HepG2 (cell line): ENCODE data around the gene PPP2R2D. TPM values are rescaled to one million over a fixed set of nuclear protein-coding genes. Genes with fewer than 3 reads are reported as not detected.
A peak's percentile ranks its signal among the peaks of the same experiment; 100 is the strongest.

Source experiments
- CEBPG ChIP-seq: IDR thresholded peaks from 2 replicates; pipeline ENCODE4 v1.6.1; 2016
- ETV6 ChIP-seq: sonication (generic); formaldehyde crosslinking; conservative IDR thresholded peaks from 2 replicates; pipeline ENCODE4 v1.4.0; 2020; ENCODE audit warnings: missing genetic modification reagents
- GATAD1 ChIP-seq: IDR thresholded peaks from 2 replicates; pipeline ENCODE4 v1.6.1; 2016; ENCODE audit warnings: missing genetic modification reagents, missing compliant biosample characterization
- HNF4G ChIP-seq, 2 experiments: sonication (generic) in 1 of 2; formaldehyde crosslinking in 1 of 2; IDR thresholded peaks; 2 replicates each; pipeline versions ENCODE4 v1.4.0 to v1.6.1; 2011 to 2020; ENCODE audit warnings: borderline replicate concordance in 2 of 2, low read depth in 2 of 2, mild to moderate bottlenecking in 2 of 2, low read length in 1 of 2, missing genetic modification reagents in 1 of 2, moderate library complexity in 1 of 2
- IRF2 ChIP-seq: IDR thresholded peaks from 2 replicates; pipeline ENCODE4 v1.6.1; 2018; ENCODE audit warnings: missing genetic modification reagents, missing compliant biosample characterization
- MAZ ChIP-seq, 2 experiments: sonication (generic) in 1 of 2; formaldehyde crosslinking in 1 of 2; IDR thresholded peaks; 2 replicates each; pipeline versions ENCODE4 v1.5.0 to v1.6.1; 2012 to 2020; ENCODE audit warnings: low read depth in 2 of 2, mild to moderate bottlenecking in 2 of 2, borderline replicate concordance in 1 of 2, improper control_type of control experiment in 1 of 2, low read length in 1 of 2, missing genetic modification reagents in 1 of 2, moderate library complexity in 1 of 2
- MIER2 ChIP-seq: IDR thresholded peaks from 2 replicates; pipeline ENCODE4 v1.6.1; 2016; ENCODE audit warnings: missing biosample characterization, missing genetic modification reagents
- NR2F1 ChIP-seq, 2 experiments: fragments of 450-650 bp in 1 of 2; formaldehyde crosslinking in 1 of 2; IDR thresholded peaks; 2 replicates each; pipeline versions ENCODE4 v1.5.0 to v1.6.1; 2016 to 2020; ENCODE audit warnings: mild to moderate bottlenecking in 1 of 2, missing compliant biosample characterization in 1 of 2, missing genetic modification reagents in 1 of 2, moderate library complexity in 1 of 2
- PAF1 ChIP-seq: IDR thresholded peaks from 2 replicates; pipeline ENCODE4 v1.6.1; 2016; ENCODE audit warnings: missing genetic modification reagents, missing compliant biosample characterization
- PTBP1 ChIP-seq: fragments of 200-400 bp; formaldehyde crosslinking; IDR thresholded peaks from 2 replicates; pipeline ENCODE4 v1.6.1; 2018; ENCODE audit warnings: low read length, low read depth; ENCODE audit not compliant: poor library complexity, severe bottlenecking
- SP2 ChIP-seq: sonication (generic); formaldehyde crosslinking; IDR thresholded peaks from 2 replicates; pipeline ENCODE4 v1.5.1; 2020; ENCODE audit warnings: mild to moderate bottlenecking, missing genetic modification reagents
- TARDBP ChIP-seq: sonication (generic); formaldehyde crosslinking; IDR thresholded peaks from 2 replicates; pipeline ENCODE4 v1.8.0; 2022; ENCODE audit warnings: mild to moderate bottlenecking, missing genetic modification reagents
- THAP11 ChIP-seq: IDR thresholded peaks from 2 replicates; pipeline ENCODE4 v1.6.1; 2016; ENCODE audit warnings: missing biosample characterization, missing genetic modification reagents
- ZNF10 ChIP-seq: sonication (generic); formaldehyde crosslinking; IDR thresholded peaks from 2 replicates; pipeline ENCODE4 v1.4.0; 2020; ENCODE audit warnings: mild to moderate bottlenecking, low read depth, missing genetic modification reagents, borderline replicate concordance
- ZNF160 ChIP-seq: sonication (generic); formaldehyde crosslinking; IDR thresholded peaks from 2 replicates; pipeline ENCODE4 v1.8.0; 2022; ENCODE audit warnings: mild to moderate bottlenecking, inconsistent platforms, missing genetic modification reagents
- ZNF230 ChIP-seq: sonication (generic); formaldehyde crosslinking; IDR thresholded peaks from 2 replicates; pipeline ENCODE4 v1.4.0; 2020; ENCODE audit warnings: mild to moderate bottlenecking, missing genetic modification reagents
- ZNF251 ChIP-seq: sonication (generic); formaldehyde crosslinking; IDR thresholded peaks from 2 replicates; pipeline ENCODE4 v1.9.0; 2021; ENCODE audit warnings: mild to moderate bottlenecking, missing genetic modification reagents
- ZNF34 ChIP-seq: sonication (generic); formaldehyde crosslinking; IDR thresholded peaks from 2 replicates; pipeline ENCODE4 v1.4.0; 2020; ENCODE audit warnings: mild to moderate bottlenecking, missing genetic modification reagents, borderline replicate concordance
- ZNF777 ChIP-seq: sonication (generic); formaldehyde crosslinking; IDR thresholded peaks from 2 replicates; pipeline ENCODE4 v1.4.0; 2020; ENCODE audit warnings: missing genetic modification reagents
- polyA plus RNA-seq, 8 experiments: library from polyadenylated mRNA; depleted of rRNA in 3 of 8; stranded (reverse) in 7 of 8; unstranded in 1 of 8; fragments of >200 nt; fragmentation: Illumina TruSeq in 4 of 8; extraction: Trizol in 4 of 8; gene quantifications; 2 replicates each; pipeline versions ENCODE4 v1.2.1 to v1.2.3, GENCODE V29; 2011 to 2016; ENCODE audit warnings: low read depth in 4 of 8, missing spikeins in 1 of 8, mixed read lengths in 1 of 8; ENCODE audit not compliant: insufficient read depth in 1 of 8
- total RNA-seq, 5 experiments: library from RNA; depleted of rRNA; stranded (reverse); fragments of >200 nt; fragmentation: Illumina TruSeq; extraction: Trizol; gene quantifications; 2 replicates each; pipeline ENCODE4 v1.2.3, GENCODE V29; 2016; ENCODE audit warnings: low read depth in 1 of 5
- TF ChIP-seq, protein P1 (sequence below): sonication (generic); formaldehyde crosslinking; IDR thresholded peaks from 2 replicates; pipeline ENCODE4 v1.9.0; 2021; ENCODE audit warnings: missing genetic modification reagents, borderline replicate concordance
- TF ChIP-seq, protein P2 (sequence below): IDR thresholded peaks from 2 replicates; pipeline ENCODE4 v1.6.1; 2018; ENCODE audit warnings: missing genetic modification reagents, mild to moderate bottlenecking, missing compliant biosample characterization
- TF ChIP-seq, protein P3 (sequence below): sonication (generic); formaldehyde crosslinking; conservative IDR thresholded peaks from 2 replicates; pipeline ENCODE4 v1.4.0; 2020; ENCODE audit warnings: missing genetic modification reagents
- TF ChIP-seq, protein P4 (sequence below): sonication (generic); formaldehyde crosslinking; IDR thresholded peaks from 2 replicates; pipeline ENCODE4 v1.4.0; 2020; ENCODE audit warnings: missing genetic modification reagents; ENCODE audit errors: not compliant biosample characterization
- TF ChIP-seq, protein P5 (sequence below): sonication (generic); formaldehyde crosslinking; IDR thresholded peaks from 2 replicates; pipeline ENCODE4 v1.4.0; 2020; ENCODE audit warnings: missing genetic modification reagents, low read depth, mild to moderate bottlenecking, borderline replicate concordance

Gene PPP2R2D
- total and polyA plus RNA-seq, 2 of the 13 experiments (the other 11 are each of a cell fraction or from before 2014, with no cell fraction given) = 32.7 to 33.2 TPM

DNA sequence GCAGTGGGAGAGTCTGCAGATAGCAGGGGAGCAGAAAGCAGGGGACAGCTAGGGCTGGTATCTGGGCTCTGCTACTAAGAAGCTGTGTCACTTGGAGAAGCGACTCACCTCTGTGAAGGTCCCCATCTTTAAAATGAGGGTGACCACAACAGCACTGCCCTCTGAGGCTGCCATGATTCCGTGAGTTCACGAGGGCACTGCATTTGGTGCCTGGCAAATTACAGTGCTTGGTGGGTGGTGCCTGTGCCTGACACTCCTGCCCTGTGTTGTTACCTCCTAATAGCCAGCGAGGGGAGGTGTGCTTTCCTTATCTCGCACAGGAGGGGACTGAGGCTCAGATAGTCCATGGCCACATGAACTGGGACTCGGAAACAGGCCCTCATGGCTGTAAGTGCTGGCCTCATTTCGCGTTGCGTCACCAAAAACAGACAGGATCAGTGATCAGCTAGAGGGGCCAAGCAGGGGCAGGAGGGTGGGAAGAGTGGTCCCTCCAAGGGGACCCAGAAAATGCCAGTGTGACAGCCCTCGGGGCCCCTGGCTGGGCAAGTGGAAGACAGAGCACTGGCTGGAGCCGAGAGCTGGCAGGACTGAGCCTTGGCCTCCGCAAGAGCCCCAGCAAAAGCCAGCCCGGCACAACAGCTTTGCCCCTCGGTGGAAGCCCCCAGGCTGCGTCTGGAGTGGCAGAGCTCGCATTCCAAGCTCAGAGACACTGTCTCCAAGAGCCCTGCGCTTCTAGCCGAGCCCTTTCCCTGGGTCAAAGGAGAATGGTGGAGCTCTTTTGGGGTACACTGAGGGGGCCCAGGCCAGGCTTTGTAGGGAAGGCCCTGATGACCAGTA lies 98.3 kb downstream of the PPP2R2D start (continued):
- TF ChIP-seq ZNF160 = no peak
- no peak for TF ChIP-seq THAP11 (CRISPR knock-in tag)
- no peak for TF ChIP-seq ZNF230 (CRISPR knock-in tag)
- TF ChIP-seq TARDBP (CRISPR knock-in tag) = no peak
- TF ChIP-seq ETV6 = no peak
- TF ChIP-seq ZNF251 = no peak
- no peak for TF ChIP-seq GATAD1 (CRISPR knock-in tag)
- no peak for TF ChIP-seq PAF1
- TF ChIP-seq SP2 (CRISPR knock-in tag) = 0 out of 2 replicates have a peak, but pooled peaks have one; percentile 21
- TF ChIP-seq PTBP1 = no peak
- TF ChIP-seq ZNF34 = no peak
- TF ChIP-seq ZNF10 (CRISPR knock-in tag) = no peak
- TF ChIP-seq, protein P1, sequence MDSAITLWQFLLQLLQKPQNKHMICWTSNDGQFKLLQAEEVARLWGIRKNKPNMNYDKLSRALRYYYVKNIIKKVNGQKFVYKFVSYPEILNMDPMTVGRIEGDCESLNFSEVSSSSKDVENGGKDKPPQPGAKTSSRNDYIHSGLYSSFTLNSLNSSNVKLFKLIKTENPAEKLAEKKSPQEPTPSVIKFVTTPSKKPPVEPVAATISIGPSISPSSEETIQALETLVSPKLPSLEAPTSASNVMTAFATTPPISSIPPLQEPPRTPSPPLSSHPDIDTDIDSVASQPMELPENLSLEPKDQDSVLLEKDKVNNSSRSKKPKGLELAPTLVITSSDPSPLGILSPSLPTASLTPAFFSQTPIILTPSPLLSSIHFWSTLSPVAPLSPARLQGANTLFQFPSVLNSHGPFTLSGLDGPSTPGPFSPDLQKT (CRISPR knock-in tag) = no peak
- TF ChIP-seq, protein P2, sequence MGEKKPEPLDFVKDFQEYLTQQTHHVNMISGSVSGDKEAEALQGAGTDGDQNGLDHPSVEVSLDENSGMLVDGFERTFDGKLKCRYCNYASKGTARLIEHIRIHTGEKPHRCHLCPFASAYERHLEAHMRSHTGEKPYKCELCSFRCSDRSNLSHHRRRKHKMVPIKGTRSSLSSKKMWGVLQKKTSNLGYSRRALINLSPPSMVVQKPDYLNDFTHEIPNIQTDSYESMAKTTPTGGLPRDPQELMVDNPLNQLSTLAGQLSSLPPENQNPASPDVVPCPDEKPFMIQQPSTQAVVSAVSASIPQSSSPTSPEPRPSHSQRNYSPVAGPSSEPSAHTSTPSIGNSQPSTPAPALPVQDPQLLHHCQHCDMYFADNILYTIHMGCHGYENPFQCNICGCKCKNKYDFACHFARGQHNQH = 0 out of 2 replicates have a peak, but pooled peaks have one; percentile 6
- TF ChIP-seq, protein P3, sequence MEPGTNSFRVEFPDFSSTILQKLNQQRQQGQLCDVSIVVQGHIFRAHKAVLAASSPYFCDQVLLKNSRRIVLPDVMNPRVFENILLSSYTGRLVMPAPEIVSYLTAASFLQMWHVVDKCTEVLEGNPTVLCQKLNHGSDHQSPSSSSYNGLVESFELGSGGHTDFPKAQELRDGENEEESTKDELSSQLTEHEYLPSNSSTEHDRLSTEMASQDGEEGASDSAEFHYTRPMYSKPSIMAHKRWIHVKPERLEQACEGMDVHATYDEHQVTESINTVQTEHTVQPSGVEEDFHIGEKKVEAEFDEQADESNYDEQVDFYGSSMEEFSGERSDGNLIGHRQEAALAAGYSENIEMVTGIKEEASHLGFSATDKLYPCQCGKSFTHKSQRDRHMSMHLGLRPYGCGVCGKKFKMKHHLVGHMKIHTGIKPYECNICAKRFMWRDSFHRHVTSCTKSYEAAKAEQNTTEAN (CRISPR knock-in tag) = no peak
- TF ChIP-seq ZNF777 (CRISPR knock-in tag) = no peak
- no peak for TF ChIP-seq HNF4G (IDR thresholded peaks at IDR 0.05; ENCODE audit: borderline replicate concordance, low read depth, low read length)
- no peak for TF ChIP-seq HNF4G (CRISPR knock-in tag; IDR thresholded peaks at IDR 0.05; ENCODE audit: borderline replicate concordance, low read depth)
- no peak for TF ChIP-seq MAZ (IDR thresholded peaks at IDR 0.05; ENCODE audit: borderline replicate concordance, low read depth, low read length)
- no peak for TF ChIP-seq MAZ (CRISPR knock-in tag; IDR thresholded peaks at IDR 0.05; ENCODE audit: low read depth)
- TF ChIP-seq, protein P4, sequence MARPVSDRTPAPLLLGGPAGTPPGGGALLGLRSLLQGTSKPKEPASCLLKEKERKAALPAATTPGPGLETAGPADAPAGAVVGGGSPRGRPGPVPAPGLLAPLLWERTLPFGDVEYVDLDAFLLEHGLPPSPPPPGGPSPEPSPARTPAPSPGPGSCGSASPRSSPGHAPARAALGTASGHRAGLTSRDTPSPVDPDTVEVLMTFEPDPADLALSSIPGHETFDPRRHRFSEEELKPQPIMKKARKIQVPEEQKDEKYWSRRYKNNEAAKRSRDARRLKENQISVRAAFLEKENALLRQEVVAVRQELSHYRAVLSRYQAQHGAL (CRISPR knock-in tag) = no peak
- TF ChIP-seq MIER2 = 0 out of 2 replicates have a peak, but pooled peaks have one; percentile 9
- TF ChIP-seq IRF2 (CRISPR knock-in tag) = no peak
- TF ChIP-seq CEBPG (CRISPR knock-in tag) = peak; percentile 69
- TF ChIP-seq, protein P5, sequence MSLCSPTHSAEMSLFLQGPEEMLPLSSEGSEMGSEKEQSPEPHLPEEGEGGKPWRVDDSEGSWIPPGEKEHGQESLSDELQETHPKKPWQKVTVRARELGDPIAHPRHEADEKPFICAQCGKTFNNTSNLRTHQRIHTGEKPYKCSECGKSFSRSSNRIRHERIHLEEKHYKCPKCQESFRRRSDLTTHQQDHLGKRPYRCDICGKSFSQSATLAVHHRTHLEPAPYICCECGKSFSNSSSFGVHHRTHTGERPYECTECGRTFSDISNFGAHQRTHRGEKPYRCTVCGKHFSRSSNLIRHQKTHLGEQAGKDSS (CRISPR knock-in tag) = 0 out of 2 replicates have a peak, but pooled peaks have one; percentile 37
- TF ChIP-seq NR2F1 (CRISPR knock-in tag; IDR thresholded peaks at IDR 0.05) = no peak; a peak in 1 of 4 replicates
